Tibial artery (tissue), 4 donors: ENCODE data around the gene RASL10A.
A peak's percentile ranks its signal among the peaks of the same experiment; 100 is the strongest.

Source experiments
- DNase-seq, 2 donors: peaks; one replicate each; pipeline ENCODE4 v3.0.0-alpha.2; 2019
- H3K27ac ChIP-seq, 2 donors: fragments of 200-600 bp; sonication (generic) in 1 of 2; 1 replicate in 1 of 2; 2 replicates in 1 of 2; pipeline ENCODE4 v1.5.1; 2018 to 2019; ENCODE audit warnings: mild to moderate bottlenecking in 1 of 2
- H3K27me3 ChIP-seq, 2 donors: fragments of 200-600 bp; sonication (generic) in 1 of 2; one replicate each; pipeline versions ENCODE4 v1.5.1 to v1.6.0; 2016 to 2019
- H3K36me3 ChIP-seq, 3 donors: fragments of 200-600 bp; sonication (generic) in 2 of 3; one replicate each; pipeline ENCODE4 v1.5.1; 2016 to 2019; ENCODE audit warnings: mild to moderate bottlenecking in 2 of 3
- H3K4me1 ChIP-seq, 4 donors: fragments of 200-600 bp; sonication (generic) in 2 of 4; 1 replicate in 3 of 4; 2 replicates in 1 of 4; pipeline ENCODE4 v1.5.1; 2016 to 2019
- H3K4me3 ChIP-seq, 2 donors: fragments of 200-600 bp; sonication (generic) in 1 of 2; 1 replicate in 1 of 2; 2 replicates in 1 of 2; pipeline ENCODE4 v1.5.1; 2018 to 2019; ENCODE audit warnings: mild to moderate bottlenecking in 2 of 2
- H3K9me3 ChIP-seq, 3 donors: fragments of 200-600 bp; sonication (generic) in 1 of 3; one replicate each; pipeline ENCODE4 v1.5.1; 2016 to 2019
- intact Hi-C: fragments of 100-400 bp; cut with DNase I; formaldehyde crosslinking; loops from one replicate; pipeline ENCODE4 v1.15.0; 2023; ENCODE audit warnings: low total_unique reads
- TF ChIP-seq, protein P1 (sequence below), 2 experiments: fragments of 200-600 bp in 1 of 2; fragments of 450-650 bp in 1 of 2; IDR thresholded peaks; one replicate each; pipeline ENCODE4 v1.5.1; 2017 to 2019; ENCODE audit warnings: antibody characterized with exemption in 2 of 2, mild to moderate bottlenecking in 1 of 2, moderate library complexity in 1 of 2

Gene RASL10A

DNA sequence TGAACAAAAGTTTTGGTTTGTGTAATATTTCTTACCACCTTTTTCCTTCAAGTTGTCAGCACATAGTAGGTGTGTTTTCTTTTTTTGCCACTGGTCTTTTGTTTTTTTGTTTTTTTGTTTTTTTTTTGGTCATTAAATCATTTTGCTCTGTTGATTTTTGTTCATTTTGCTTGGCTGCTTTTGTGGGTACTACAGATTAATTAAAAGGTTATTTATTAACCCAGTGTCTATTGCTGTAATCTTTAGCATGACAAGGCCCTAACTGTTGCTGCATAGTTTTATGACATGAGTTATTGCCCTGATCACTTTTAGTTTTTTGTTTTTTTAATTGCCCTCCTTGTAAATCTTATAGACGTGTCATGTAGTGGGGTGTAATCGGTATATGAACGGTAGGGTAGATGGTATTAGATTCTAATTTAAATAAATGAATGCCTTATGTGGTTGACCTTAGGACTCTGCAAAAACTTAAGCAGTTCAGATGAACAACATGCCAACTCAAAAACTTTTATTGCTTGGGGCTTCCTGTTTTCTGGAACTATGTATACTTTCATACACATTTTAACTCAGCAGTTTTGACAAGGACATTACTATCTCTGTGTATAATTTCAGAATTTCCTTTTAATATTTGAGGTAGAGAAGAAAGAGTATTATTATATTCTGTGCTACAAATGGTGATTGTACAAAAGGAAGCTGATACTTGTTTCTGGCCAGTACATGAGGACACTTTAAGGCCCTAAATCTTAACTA, 39.5 kb downstream of the RASL10A start:
- Histone ChIP-seq H3K4me1 (peaks cover 0 to 59% (median 27%) of the 10 kb centered on the region in 4 donors), H3K27me3 (no peaks in the 10 kb centered on the region), H3K27ac (no peak overlapping the region), H3K36me3 (peaks cover 77 to 84% (median 77%) of the 10 kb centered on the region in 3 donors), H3K4me3 (no peak overlapping the region), H3K9me3 (no peaks in the 10 kb centered on the region)
- DNase-seq: no peak
- intact Hi-C loops: no loop called here
- TF ChIP-seq, protein P1, sequence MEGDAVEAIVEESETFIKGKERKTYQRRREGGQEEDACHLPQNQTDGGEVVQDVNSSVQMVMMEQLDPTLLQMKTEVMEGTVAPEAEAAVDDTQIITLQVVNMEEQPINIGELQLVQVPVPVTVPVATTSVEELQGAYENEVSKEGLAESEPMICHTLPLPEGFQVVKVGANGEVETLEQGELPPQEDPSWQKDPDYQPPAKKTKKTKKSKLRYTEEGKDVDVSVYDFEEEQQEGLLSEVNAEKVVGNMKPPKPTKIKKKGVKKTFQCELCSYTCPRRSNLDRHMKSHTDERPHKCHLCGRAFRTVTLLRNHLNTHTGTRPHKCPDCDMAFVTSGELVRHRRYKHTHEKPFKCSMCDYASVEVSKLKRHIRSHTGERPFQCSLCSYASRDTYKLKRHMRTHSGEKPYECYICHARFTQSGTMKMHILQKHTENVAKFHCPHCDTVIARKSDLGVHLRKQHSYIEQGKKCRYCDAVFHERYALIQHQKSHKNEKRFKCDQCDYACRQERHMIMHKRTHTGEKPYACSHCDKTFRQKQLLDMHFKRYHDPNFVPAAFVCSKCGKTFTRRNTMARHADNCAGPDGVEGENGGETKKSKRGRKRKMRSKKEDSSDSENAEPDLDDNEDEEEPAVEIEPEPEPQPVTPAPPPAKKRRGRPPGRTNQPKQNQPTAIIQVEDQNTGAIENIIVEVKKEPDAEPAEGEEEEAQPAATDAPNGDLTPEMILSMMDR (IDR thresholded peaks at IDR 0.05): no peak

DNA sequence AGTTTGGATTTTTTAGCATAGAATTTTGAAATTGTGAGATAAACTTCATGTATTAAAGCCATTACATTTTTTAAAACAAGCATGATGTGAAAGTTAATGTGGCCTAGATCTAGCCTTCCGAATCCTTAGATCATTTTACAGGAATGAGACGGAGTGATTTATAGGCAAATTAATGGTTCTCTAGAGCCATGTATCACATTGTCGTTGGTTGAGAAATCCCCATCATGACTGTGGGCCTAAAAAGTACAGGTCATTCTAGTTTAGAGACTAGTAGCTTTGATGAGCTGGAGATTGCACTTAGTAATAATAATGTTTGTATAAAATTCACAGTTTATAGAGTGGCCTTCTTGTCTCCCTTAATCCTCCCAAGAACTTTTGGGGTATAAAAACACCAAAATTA, 40.3 kb downstream of the RASL10A start:
- H3K36me3 ChIP-seq: peaks cover 68 to 80% (median 72%) of the 10 kb centered on the region in 3 donors
- intact Hi-C loops: no loop called here
- H3K4me1 ChIP-seq: peaks cover 0 to 68% (median 28%) of the 10 kb centered on the region in 4 donors
- no peak for DNase-seq
- TF ChIP-seq, protein P1 (IDR thresholded peaks at IDR 0.05): no peak
- H3K27me3 ChIP-seq: no peaks in the 10 kb centered on the region
- H3K9me3 ChIP-seq: no peaks in the 10 kb centered on the region
- H3K4me3 ChIP-seq: no peak overlapping the region
- no peak overlapping the region for H3K27ac ChIP-seq

DNA sequence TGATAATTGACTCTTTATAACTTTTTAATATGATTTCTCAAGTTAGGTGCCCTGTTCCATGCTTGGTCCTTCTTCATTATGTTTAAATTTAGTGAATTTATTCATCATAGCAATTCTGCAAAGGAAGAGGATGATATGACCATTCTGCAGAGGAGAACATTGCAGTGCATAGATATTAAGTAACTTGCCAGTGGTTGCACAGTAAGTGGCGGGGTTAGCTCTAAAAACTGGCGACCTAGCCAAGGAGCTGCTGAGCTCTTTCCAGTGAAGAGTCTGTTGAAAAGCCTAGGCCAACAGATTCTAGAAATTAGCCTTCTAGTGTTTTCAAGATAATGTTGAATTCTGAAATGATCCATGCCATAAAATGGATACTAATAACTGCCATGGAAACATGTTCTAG, 42.9 kb downstream of the RASL10A start:
- Histone ChIP-seq H3K4me1 (peaks cover 0 to 78% (median 28%) of the 10 kb centered on the region in 4 donors), H3K27me3 (no peaks in the 10 kb centered on the region), H3K4me3 (no peak overlapping the region), H3K36me3 (peaks cover 43 to 55% (median 51%) of the 10 kb centered on the region in 3 donors), H3K27ac (no peak overlapping the region), H3K9me3 (no peaks in the 10 kb centered on the region)
- DNase-seq: no peak
- intact Hi-C loops: no loop called here
- TF ChIP-seq, protein P1 (IDR thresholded peaks at IDR 0.05): no peak

DNA sequence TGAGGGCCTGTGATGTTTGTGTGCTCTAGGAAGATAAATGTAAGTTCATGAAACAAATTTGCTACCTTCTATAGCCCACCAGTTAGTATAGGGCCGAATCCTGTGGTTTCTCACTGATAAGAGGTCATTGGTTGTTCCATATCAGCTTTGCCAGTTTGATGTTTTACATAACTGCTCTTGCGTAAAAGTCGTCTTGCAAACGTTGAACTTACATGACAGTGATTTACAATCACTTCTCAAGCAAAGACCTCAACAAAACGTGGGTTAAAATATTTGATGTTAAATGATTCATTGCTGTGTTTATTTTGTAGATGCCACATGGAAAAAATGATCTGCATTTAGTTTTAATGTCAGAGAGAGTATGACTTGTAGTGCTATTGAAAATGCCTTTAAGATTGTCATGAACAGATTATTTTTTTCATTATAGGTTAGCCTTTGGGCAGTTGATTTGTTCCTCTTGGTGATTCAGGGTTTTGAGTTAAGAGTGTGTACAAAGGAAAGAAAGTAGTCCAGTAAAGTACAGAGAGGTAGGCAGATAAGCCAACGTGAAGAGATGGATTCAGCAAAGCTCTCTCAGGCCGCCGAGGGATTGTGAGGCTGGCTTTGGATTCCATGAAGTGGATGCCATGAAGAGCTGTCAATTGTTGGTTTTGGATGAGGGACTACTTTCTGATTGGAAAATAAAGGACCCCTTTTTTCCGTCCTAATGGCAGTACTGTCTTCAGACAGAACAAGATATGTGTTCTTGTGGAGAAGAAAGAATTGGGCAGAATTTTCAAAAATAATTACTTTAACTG, 44.8 kb downstream of the RASL10A start:
- Histone ChIP-seq H3K4me1 (peaks cover 0 to 74% (median 42%) of the 10 kb centered on the region in 4 donors), H3K27ac (peak overlapping the region; percentile 98 to 99), H3K4me3 (peak overlapping the region; percentile 90 to 95), H3K9me3 (no peaks in the 10 kb centered on the region), H3K27me3 (no peaks in the 10 kb centered on the region), H3K36me3 (peaks cover 26 to 37% (median 35%) of the 10 kb centered on the region in 3 donors)
- TF ChIP-seq, protein P1 (IDR thresholded peaks at IDR 0.05): no peak
- intact Hi-C loops: no loop called here
- peak in 1 of 2 donors; percentile 39 for DNase-seq

DNA sequence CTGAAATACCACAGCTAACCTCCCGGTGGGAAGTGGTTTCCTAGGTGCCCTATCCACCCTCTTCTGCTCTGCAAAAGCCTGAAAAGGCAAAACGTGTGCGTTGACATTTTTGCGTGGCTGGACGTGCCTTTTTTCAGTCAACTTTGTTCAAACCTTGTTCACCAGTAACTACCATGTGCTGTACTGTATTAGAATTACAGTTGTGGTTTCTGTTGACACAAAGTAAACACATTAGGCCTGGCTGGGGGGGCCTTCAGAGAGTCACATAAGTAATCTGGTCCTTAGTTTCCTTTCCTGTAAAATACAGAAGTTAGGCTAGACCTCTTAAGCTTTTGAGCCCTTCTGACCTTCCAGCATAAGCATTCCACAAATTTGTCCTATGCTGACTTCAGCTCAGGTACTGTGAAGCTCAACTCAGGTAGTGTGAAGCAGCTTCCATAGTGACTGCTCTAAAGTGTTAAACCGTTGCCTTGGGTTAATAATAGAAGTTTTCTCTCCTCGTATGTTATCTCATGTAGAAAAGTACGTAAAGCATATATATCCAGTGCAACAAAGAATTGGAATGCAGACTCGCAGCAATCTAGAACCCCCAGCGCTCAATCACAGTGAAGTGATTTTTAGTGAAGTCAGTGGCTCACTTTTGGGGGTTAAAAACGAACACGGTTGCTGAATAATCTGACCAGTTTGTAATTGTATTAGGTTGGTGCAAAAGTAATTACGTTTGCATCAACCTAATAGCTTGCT, 45.6 kb downstream of the RASL10A start:
- H3K27me3 ChIP-seq: no peaks in the 10 kb centered on the region
- DNase-seq: peak in 1 of 2 donors; percentile 37
- intact Hi-C loops: loop anchor here (5.0 to 10.0 kb wide), 2 partner anchors 37 to 385 kb away; partner anchors contain the start of genes GAS2L1 and ZNRF3
- TF ChIP-seq, protein P1 (IDR thresholded peaks at IDR 0.05): no peak
- peaks cover 26 to 29% (median 28%) of the 10 kb centered on the region in 3 donors for H3K36me3 ChIP-seq
- H3K4me3 ChIP-seq: peak overlapping the region; percentile 90 to 95
- peak overlapping the region; percentile 98 to 99 for H3K27ac ChIP-seq
- H3K9me3 ChIP-seq: no peaks in the 10 kb centered on the region
- peaks cover 0 to 67% (median 38%) of the 10 kb centered on the region in 4 donors for H3K4me1 ChIP-seq
